GM23248 (cell line): ENCODE measurements around the gene SEC23B. TPM values are rescaled to one million over a fixed set of nuclear protein-coding genes. Genes with fewer than 3 reads are reported as not detected.

Experiments
- DNase-seq: peaks from one replicate; pipeline ENCODE4 v3.0.0-alpha.2; 2015
- H2AFZ ChIP-seq: fragments of 200-600 bp; sonication (generic); 2 replicates; pipeline ENCODE4 v1.6.1; 2016; ENCODE audit warnings: antibody characterized with exemption
- H3F3A ChIP-seq: fragments of 200-600 bp; sonication (generic); 2 replicates; pipeline ENCODE4 v1.6.1; 2016; ENCODE audit warnings: mild to moderate bottlenecking, antibody characterized with exemption, mixed run types; ENCODE audit not compliant: insufficient read depth
- H3K27ac ChIP-seq: fragments of 200-600 bp; sonication (generic); 2 replicates; pipeline ENCODE4 v1.5.1; 2016; ENCODE audit warnings: mild to moderate bottlenecking
- H3K27me3 ChIP-seq: fragments of 200-600 bp; sonication (generic); replicated peaks from 2 replicates; pipeline ENCODE4 v1.6.1; 2016; ENCODE audit warnings: mild to moderate bottlenecking; ENCODE audit not compliant: insufficient read depth
- H3K36me3 ChIP-seq: fragments of 200-600 bp; sonication (generic); 2 replicates; pipeline ENCODE4 v1.6.1; 2016; ENCODE audit warnings: low read depth, mild to moderate bottlenecking
- H3K4me1 ChIP-seq: fragments of 200-600 bp; sonication (generic); 2 replicates; pipeline ENCODE4 v1.6.1; 2016; ENCODE audit warnings: mild to moderate bottlenecking; ENCODE audit not compliant: insufficient read depth
- H3K4me2 ChIP-seq: fragments of 200-600 bp; sonication (generic); one replicate; pipeline ENCODE4 v1.6.1; 2016; ENCODE audit warnings: mild to moderate bottlenecking; ENCODE audit not compliant: unreplicated experiment
- H3K4me3 ChIP-seq: fragments of 200-600 bp; sonication (generic); 2 replicates; pipeline ENCODE4 v1.5.1; 2016; ENCODE audit warnings: mild to moderate bottlenecking
- H3K79me2 ChIP-seq: fragments of 200-600 bp; sonication (generic); 2 replicates; pipeline ENCODE4 v1.6.1; 2016; ENCODE audit warnings: mild to moderate bottlenecking; ENCODE audit not compliant: insufficient read depth
- H3K9ac ChIP-seq: fragments of 200-600 bp; sonication (generic); 2 replicates; pipeline ENCODE4 v1.6.1; 2016; ENCODE audit warnings: mild to moderate bottlenecking
- H3K9me2 ChIP-seq: fragments of 200-600 bp; sonication (generic); 2 replicates; pipeline ENCODE4 v1.6.1; 2016; ENCODE audit warnings: mixed run types, mild to moderate bottlenecking, moderate library complexity; ENCODE audit not compliant: insufficient read depth
- H3K9me3 ChIP-seq: fragments of 200-600 bp; sonication (generic); one replicate; pipeline ENCODE4 v1.6.1; 2017; ENCODE audit warnings: low read depth
- H4K20me1 ChIP-seq: fragments of 200-600 bp; sonication (generic); 2 replicates; pipeline ENCODE4 v1.6.0; 2016; ENCODE audit not compliant: insufficient read depth
- EZH2 ChIP-seq: fragments of 200-600 bp; sonication (generic); IDR thresholded peaks from 2 replicates; pipeline ENCODE4 v1.6.1; 2018; ENCODE audit warnings: antibody characterized with exemption, mild to moderate bottlenecking; ENCODE audit not compliant: insufficient read depth, poor library complexity, severe bottlenecking
- EZH2phosphoT487 ChIP-seq: fragments of 200-600 bp; sonication (generic); IDR thresholded peaks from 2 replicates; pipeline ENCODE4 v1.6.1; 2018; ENCODE audit warnings: antibody characterized with exemption, moderate library complexity, mild to moderate bottlenecking, low read depth; ENCODE audit not compliant: insufficient read depth
- in situ Hi-C: fragments of 300-500 bp; cut with MboI; formaldehyde crosslinking; loops from 2 replicates; pipeline ENCODE4 v1.15.0; 2020
- microRNA counts: library from miRNA; unstranded; fragments of <30 nt; microRNA quantifications from one replicate; lab custom pipeline; 2016
- microRNA-seq: library from miRNA; unstranded; fragments of <30 nt; microRNA quantifications from one replicate; pipeline ENCODE4, GENCODE V29; 2016; ENCODE audit warnings: borderline number of aligned reads
- polyA plus RNA-seq: library from polyadenylated mRNA; unstranded; fragments of >200 nt; fragmentation: Nextera tagmentation; extraction: Ambion mirVana; gene quantifications from 2 replicates; pipeline ENCODE4 v1.2.1, GENCODE V29; 2016
- small RNA-seq: library from RNA; depleted of rRNA; stranded (forward); fragments of <200 nt; gene quantifications from one replicate; pipeline ENCODE3, GENCODE V24; 2014; ENCODE audit warnings: low read depth, low replicate concordance
- total RNA-seq: library from RNA; depleted of rRNA; stranded (reverse); fragments of >200 nt; shearing (Covaris generic); gene quantifications from 2 replicates; pipeline ENCODE4 v1.2.3, GENCODE V29; 2014; rRNA removed

Gene SEC23B
- total and polyA plus RNA-seq, 2 experiments from 2014 or later = 36.8 to 48.5 TPM

DNA sequence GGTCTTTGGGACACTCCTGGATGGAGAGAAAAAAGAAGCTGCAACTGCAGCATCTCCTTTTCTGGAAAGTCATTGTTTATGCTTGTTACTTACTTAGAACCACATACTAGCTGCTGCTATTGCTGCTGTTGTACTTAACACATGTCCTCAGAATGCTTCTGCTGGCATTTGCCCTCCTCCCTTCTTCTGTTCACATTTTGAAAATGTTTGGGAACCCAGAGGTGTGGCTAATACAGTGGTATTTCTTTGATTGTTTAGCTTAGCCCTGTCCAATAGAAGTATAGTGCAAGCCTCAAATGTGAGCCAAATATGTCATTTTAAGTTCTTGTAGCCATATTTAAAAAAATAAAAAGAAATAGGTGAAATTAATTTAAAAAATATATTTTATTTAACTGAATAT, 88.5 kb downstream of the SEC23B start:
- peaks cover 14% of the 10 kb centered on the region; the same call in 1 of the 2 replicates for H3K36me3 ChIP-seq
- H2AFZ ChIP-seq = no peak overlapping the region
- no peaks in the 10 kb centered on the region for H3F3A ChIP-seq
- no peak overlapping the region for H3K27ac ChIP-seq
- in situ Hi-C loops = no loop called here
- no peaks in the 10 kb centered on the region for H4K20me1 ChIP-seq
- H3K9me2 ChIP-seq = no peaks in the 10 kb centered on the region
- no peaks in the 10 kb centered on the region for H3K9me3 ChIP-seq
- H3K4me2 ChIP-seq = no peak overlapping the region
- H3K9ac ChIP-seq = no peak overlapping the region
- no peak overlapping the region for H3K4me3 ChIP-seq
- no peaks in the 10 kb centered on the region for H3K4me1 ChIP-seq
- no peak for TF ChIP-seq EZH2phosphoT487
- no peak for TF ChIP-seq EZH2
- H3K27me3 ChIP-seq = no peaks in the 10 kb centered on the region
- peaks cover 48% of the 10 kb centered on the region for H3K79me2 ChIP-seq
- DNase-seq = no peak

DNA sequence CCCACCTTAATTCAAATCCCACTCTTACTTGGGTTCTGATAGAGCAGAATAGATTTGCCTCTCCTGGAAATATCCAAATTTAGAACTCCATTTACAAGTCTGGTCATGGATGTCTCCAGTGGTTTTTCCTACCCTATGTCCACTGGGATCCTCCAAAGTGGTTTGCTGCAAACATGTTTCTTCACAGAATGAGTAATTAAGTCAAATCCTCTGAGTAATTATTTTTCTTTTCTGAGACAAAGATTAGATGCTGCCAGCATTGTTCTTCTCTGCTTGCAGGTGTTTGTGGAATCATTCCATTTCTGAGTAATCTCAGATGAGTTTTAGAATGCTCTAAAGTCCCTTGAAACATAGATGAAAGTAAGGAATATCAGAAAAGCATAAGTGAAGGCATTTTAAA, 102.0 kb downstream of the SEC23B start:
- no peaks in the 10 kb centered on the region for H3K9me3 ChIP-seq
- in situ Hi-C loops = no loop called here
- no peaks in the 10 kb centered on the region for H4K20me1 ChIP-seq
- TF ChIP-seq EZH2 = no peak
- TF ChIP-seq EZH2phosphoT487 = no peak
- 0 out of 2 replicates have a peak, but pooled peaks cover 9% of the 10 kb centered on the region for H3K79me2 ChIP-seq
- H3K4me2 ChIP-seq = no peak overlapping the region
- no peaks in the 10 kb centered on the region for H3K27me3 ChIP-seq
- H2AFZ ChIP-seq = no peak overlapping the region
- no peaks in the 10 kb centered on the region for H3K9me2 ChIP-seq
- DNase-seq = no peak
- no peaks in the 10 kb centered on the region for H3K4me1 ChIP-seq
- H3K9ac ChIP-seq = no peak overlapping the region
- no peak overlapping the region for H3K27ac ChIP-seq
- no peak overlapping the region for H3K4me3 ChIP-seq
- 0 out of 2 replicates have a peak, but pooled peaks cover 7% of the 10 kb centered on the region for H3K36me3 ChIP-seq
- peaks cover 7% of the 10 kb centered on the region; the same call in 1 of the 2 replicates for H3F3A ChIP-seq

MicroRNAs within 50 kb of the gene (microRNA counts, 767-probe panel; counts per million panel counts)
- microRNA hsa-miR-3192 (lab: Ali Mortazavi, UCI) = 447 counts per million, percentile 86 among the panel's probes with 10 or more counts

Small RNAs within 50 kb of the gene (microRNA-seq; reads per million reads assigned to microRNA genes)
- gene MIR3192 = 2.6 reads per million

Small RNAs within 50 kb of the gene (small RNA-seq; reads per million reads assigned to genes)
- not detected for gene MIR3192
- gene RN7SL638P = not detected
- gene RNU6ATAC34P = not detected

Other genes with a start within 250 kb of the SEC23B start
- gene ZNF133, start 219.4 kb upstream of the SEC23B start, total RNA-seq = 17.9 and 18.0 TPM in 2 replicates
- gene ZNF133, start 219.4 kb upstream of the SEC23B start, polyA plus RNA-seq = 10.7 and 11.3 TPM in 2 replicates
- gene DZANK1, start 40.9 kb upstream of the SEC23B start, total RNA-seq = 1.2 and 3.4 TPM in 2 replicates
- 1.6 TPM in 2 replicates for gene DZANK1, start 40.9 kb upstream of the SEC23B start, polyA plus RNA-seq
- gene POLR3F, start 40.5 kb upstream of the SEC23B start, total RNA-seq = 11.2 and 12.9 TPM in 2 replicates
- 11.3 and 12.4 TPM in 2 replicates for gene POLR3F, start 40.5 kb upstream of the SEC23B start, polyA plus RNA-seq
- 29.9 and 32.1 TPM in 2 replicates for gene RBBP9, start 10.7 kb upstream of the SEC23B start, total RNA-seq
- 11.3 and 11.6 TPM in 2 replicates for gene RBBP9, start 10.7 kb upstream of the SEC23B start, polyA plus RNA-seq
- 54.9 and 115 TPM in 2 replicates for gene SMIM26, start 59.5 kb downstream of the SEC23B start, total RNA-seq
- gene SMIM26, start 59.5 kb downstream of the SEC23B start, polyA plus RNA-seq = 142 and 148 TPM in 2 replicates
- 64.6 and 73.3 TPM in 2 replicates for gene DTD1, start 80.1 kb downstream of the SEC23B start, total RNA-seq
- gene DTD1, start 80.1 kb downstream of the SEC23B start, polyA plus RNA-seq = 77.7 and 79.8 TPM in 2 replicates